ENCODE results near the gene FXN.

The FXN gene

DNA sequence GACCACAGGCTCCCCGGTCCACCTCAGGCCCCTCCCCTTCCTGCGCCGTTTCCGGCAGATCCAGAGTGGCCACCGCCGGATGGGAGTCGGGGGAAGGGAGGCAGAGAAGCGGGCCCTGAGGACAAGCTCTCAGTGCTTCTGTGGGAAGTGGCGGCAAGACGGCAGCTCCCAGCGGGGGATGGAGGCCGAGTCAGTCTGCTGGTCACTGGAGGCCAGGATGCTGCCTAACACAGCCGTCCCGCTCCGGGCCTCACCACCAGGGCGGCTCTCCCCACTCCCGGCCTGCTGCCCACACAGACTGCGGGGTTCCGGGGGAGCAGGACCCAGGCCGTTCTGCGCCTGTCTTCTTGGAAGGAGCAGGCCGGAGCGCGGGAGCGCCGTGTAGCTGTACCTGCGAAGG, 31.4 kb downstream of the FXN start:
- Histone ChIP-seq H3K4me3 (IDR thresholded peaks at IDR 0.05; ENCODE audit: insufficient read depth, low read depth, low read length) (no peak overlapping the region), H3K27ac (no peak overlapping the region), H3K4me2 (no peak overlapping the region), H3K36me3 (ENCODE audit: insufficient read depth) (no peaks in the 10 kb centered on the region), H3K27me3 (ENCODE audit: insufficient read depth, low read depth) (no peaks in the 10 kb centered on the region), H3K4me1 (ENCODE audit: low read depth, poor library complexity, severe bottlenecking) (no peaks in the 10 kb centered on the region), H4K20me1 (ENCODE audit: insufficient read depth) (no peaks in the 10 kb centered on the region), H3K9ac (no peak overlapping the region), H3K79me2 (ENCODE audit: insufficient read depth, low read depth) (no peaks in the 10 kb centered on the region), H2AFZ (ENCODE audit: low read depth) (no peak overlapping the region)
- TF ChIP-seq, protein P1, sequence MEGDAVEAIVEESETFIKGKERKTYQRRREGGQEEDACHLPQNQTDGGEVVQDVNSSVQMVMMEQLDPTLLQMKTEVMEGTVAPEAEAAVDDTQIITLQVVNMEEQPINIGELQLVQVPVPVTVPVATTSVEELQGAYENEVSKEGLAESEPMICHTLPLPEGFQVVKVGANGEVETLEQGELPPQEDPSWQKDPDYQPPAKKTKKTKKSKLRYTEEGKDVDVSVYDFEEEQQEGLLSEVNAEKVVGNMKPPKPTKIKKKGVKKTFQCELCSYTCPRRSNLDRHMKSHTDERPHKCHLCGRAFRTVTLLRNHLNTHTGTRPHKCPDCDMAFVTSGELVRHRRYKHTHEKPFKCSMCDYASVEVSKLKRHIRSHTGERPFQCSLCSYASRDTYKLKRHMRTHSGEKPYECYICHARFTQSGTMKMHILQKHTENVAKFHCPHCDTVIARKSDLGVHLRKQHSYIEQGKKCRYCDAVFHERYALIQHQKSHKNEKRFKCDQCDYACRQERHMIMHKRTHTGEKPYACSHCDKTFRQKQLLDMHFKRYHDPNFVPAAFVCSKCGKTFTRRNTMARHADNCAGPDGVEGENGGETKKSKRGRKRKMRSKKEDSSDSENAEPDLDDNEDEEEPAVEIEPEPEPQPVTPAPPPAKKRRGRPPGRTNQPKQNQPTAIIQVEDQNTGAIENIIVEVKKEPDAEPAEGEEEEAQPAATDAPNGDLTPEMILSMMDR (conservative IDR thresholded peaks at IDR 0.05; ENCODE audit: low read depth, low read length) = no peak

DNA sequence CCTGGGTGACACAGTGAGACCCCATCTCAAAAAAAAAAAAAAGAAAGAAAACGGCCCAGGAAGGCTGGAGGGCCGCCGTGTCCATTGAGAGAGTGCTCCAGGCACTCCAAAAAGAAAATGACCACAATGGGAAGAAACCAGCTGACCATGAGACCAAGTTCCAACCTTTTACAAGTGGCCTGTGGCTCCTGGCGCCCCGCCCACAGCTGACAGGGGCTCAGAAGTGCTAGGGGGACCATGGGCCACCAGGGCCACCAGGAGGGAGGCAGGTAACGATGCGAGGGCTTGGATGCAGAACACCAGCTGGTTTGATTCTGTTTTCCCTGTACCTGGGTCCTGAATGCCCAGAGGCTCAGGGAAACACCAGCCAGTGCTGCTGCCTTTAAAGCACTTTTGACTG, 34.6 kb downstream of the FXN start:
- no peaks in the 10 kb centered on the region for H3K4me1 ChIP-seq (ENCODE audit: low read depth, poor library complexity, severe bottlenecking)
- TF ChIP-seq, protein P1 (conservative IDR thresholded peaks at IDR 0.05; ENCODE audit: low read depth, low read length) = no peak
- H2AFZ ChIP-seq (ENCODE audit: low read depth) = no peak overlapping the region
- H3K4me2 ChIP-seq = no peak overlapping the region
- H3K27me3 ChIP-seq (ENCODE audit: insufficient read depth, low read depth) = no peaks in the 10 kb centered on the region
- H4K20me1 ChIP-seq (ENCODE audit: insufficient read depth) = no peaks in the 10 kb centered on the region
- H3K9ac ChIP-seq = no peak overlapping the region
- no peaks in the 10 kb centered on the region for H3K36me3 ChIP-seq (ENCODE audit: insufficient read depth)
- H3K79me2 ChIP-seq (ENCODE audit: insufficient read depth, low read depth) = no peaks in the 10 kb centered on the region
- no peak overlapping the region for H3K4me3 ChIP-seq (IDR thresholded peaks at IDR 0.05; ENCODE audit: insufficient read depth, low read depth, low read length)
- no peak overlapping the region for H3K27ac ChIP-seq

DNA sequence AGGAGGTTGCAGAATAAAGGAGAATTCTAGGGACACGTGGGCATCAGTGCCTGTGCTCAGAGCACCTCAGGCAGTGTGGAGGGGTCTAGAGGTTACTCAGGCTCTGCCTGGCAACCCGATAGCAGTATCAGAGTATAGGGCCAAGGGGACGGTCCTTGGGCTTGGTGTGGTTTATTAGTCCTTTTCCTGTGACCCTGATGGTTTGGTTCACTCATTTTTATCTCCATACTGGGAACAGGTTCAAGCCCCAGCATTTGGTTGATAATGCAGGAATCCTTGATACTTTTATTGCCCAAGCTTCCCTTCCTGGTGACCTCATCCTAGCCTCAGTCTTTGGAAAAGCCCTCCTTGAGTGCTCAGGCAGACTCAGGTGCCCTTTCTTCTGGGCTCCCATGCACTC, 35.5 kb downstream of the FXN start:
- no peak overlapping the region for H2AFZ ChIP-seq (ENCODE audit: low read depth)
- H3K36me3 ChIP-seq (ENCODE audit: insufficient read depth) = no peaks in the 10 kb centered on the region
- no peaks in the 10 kb centered on the region for H4K20me1 ChIP-seq (ENCODE audit: insufficient read depth)
- no peaks in the 10 kb centered on the region for H3K4me1 ChIP-seq (ENCODE audit: low read depth, poor library complexity, severe bottlenecking)
- H3K27me3 ChIP-seq (ENCODE audit: insufficient read depth, low read depth) = no peaks in the 10 kb centered on the region
- no peaks in the 10 kb centered on the region for H3K79me2 ChIP-seq (ENCODE audit: insufficient read depth, low read depth)
- no peak overlapping the region for H3K27ac ChIP-seq
- TF ChIP-seq, protein P1 (conservative IDR thresholded peaks at IDR 0.05; ENCODE audit: low read depth, low read length) = no peak
- no peak overlapping the region for H3K9ac ChIP-seq
- H3K4me2 ChIP-seq = no peak overlapping the region
- H3K4me3 ChIP-seq (IDR thresholded peaks at IDR 0.05; ENCODE audit: insufficient read depth, low read depth, low read length) = no peak overlapping the region

DNA sequence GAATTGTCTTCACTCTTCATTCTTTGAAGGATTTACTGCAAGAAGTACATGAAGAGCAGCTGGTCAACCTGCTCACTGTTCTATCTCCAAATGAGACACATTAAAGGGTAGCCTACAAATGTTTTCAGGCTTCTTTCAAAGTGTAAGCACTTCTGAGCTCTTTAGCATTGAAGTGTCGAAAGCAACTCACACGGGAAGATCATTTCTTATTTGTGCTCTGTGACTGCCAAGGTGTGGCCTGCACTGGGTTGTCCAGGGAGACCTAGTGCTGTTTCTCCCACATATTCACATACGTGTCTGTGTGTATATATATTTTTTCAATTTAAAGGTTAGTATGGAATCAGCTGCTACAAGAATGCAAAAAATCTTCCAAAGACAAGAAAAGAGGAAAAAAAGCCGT, 37.6 kb downstream of the FXN start:
- H3K27me3 ChIP-seq (ENCODE audit: insufficient read depth, low read depth) = no peaks in the 10 kb centered on the region
- no peak overlapping the region for H3K4me3 ChIP-seq (IDR thresholded peaks at IDR 0.05; ENCODE audit: insufficient read depth, low read depth, low read length)
- H3K36me3 ChIP-seq (ENCODE audit: insufficient read depth) = no peaks in the 10 kb centered on the region
- H3K79me2 ChIP-seq (ENCODE audit: insufficient read depth, low read depth) = no peaks in the 10 kb centered on the region
- no peak overlapping the region for H3K9ac ChIP-seq
- no peaks in the 10 kb centered on the region for H4K20me1 ChIP-seq (ENCODE audit: insufficient read depth)
- no peak overlapping the region for H2AFZ ChIP-seq (ENCODE audit: low read depth)
- H3K4me2 ChIP-seq = no peak overlapping the region
- no peaks in the 10 kb centered on the region for H3K4me1 ChIP-seq (ENCODE audit: low read depth, poor library complexity, severe bottlenecking)
- TF ChIP-seq, protein P1 (conservative IDR thresholded peaks at IDR 0.05; ENCODE audit: low read depth, low read length) = no peak
- no peak overlapping the region for H3K27ac ChIP-seq

DNA sequence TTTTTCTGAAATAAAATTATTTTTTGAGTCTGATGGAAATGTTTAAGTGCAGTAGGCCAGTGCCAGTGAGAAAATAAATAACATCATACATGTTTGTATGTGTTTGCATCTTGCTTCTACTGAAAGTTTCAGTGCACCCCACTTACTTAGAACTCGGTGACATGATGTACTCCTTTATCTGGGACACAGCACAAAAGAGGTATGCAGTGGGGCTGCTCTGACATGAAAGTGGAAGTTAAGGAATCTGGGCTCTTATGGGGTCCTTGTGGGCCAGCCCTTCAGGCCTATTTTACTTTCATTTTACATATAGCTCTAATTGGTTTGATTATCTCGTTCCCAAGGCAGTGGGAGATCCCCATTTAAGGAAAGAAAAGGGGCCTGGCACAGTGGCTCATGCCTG, 39.2 kb downstream of the FXN start:
- H3K27ac ChIP-seq = no peak overlapping the region
- H3K79me2 ChIP-seq (ENCODE audit: insufficient read depth, low read depth) = no peaks in the 10 kb centered on the region
- H2AFZ ChIP-seq (ENCODE audit: low read depth) = no peak overlapping the region
- no peak overlapping the region for H3K4me2 ChIP-seq
- H3K4me3 ChIP-seq (IDR thresholded peaks at IDR 0.05; ENCODE audit: insufficient read depth, low read depth, low read length) = no peak overlapping the region
- H3K4me1 ChIP-seq (ENCODE audit: low read depth, poor library complexity, severe bottlenecking) = no peaks in the 10 kb centered on the region
- no peaks in the 10 kb centered on the region for H3K36me3 ChIP-seq (ENCODE audit: insufficient read depth)
- H3K27me3 ChIP-seq (ENCODE audit: insufficient read depth, low read depth) = no peaks in the 10 kb centered on the region
- H3K9ac ChIP-seq = no peak overlapping the region
- TF ChIP-seq, protein P1 (conservative IDR thresholded peaks at IDR 0.05; ENCODE audit: low read depth, low read length) = no peak
- no peaks in the 10 kb centered on the region for H4K20me1 ChIP-seq (ENCODE audit: insufficient read depth)
